ENCODE measurements around the gene FAM76B.

FAM76B gene

DNA sequence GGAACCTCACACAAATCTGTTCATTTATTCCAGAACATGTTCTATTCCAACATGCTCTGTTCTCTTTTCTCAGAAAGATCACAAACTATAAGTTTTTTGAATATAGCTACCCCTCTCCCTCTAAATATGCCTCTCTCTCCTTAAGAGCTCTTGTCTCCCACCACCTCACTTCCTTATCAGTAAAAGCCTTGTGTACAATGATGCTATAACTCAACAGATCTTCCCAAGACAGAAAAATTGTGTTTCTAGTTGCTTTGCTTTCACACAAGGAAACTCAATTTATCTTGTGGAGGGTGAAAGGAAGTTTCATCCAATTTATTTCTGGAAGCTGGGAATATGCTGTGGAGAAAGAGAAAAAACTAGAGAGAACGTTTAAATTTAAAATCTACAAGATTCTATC, 64.4 kb downstream of the FAM76B start:
- ATAC-seq = no peak
- TF ChIP-seq ISL1 (CRISPR knock-in tag; IDR thresholded peaks at IDR 0.05) (no peak), ZFP30 (CRISPR knock-in tag; IDR thresholded peaks at IDR 0.05) (no peak), ZNF565 (CRISPR knock-in tag; conservative IDR thresholded peaks at IDR 0.05; ENCODE audit: low read depth) (no peak), CSDC2 (CRISPR knock-in tag; IDR thresholded peaks at IDR 0.05) (no peak), ZNF70 (CRISPR knock-in tag; IDR thresholded peaks at IDR 0.05) (no peak), TCF4 (CRISPR knock-in tag; IDR thresholded peaks at IDR 0.05; ENCODE audit: borderline replicate concordance) (no peak), ZC3H10 (CRISPR knock-in tag; IDR thresholded peaks at IDR 0.05) (no peak), ZFP3 (CRISPR knock-in tag; IDR thresholded peaks at IDR 0.05) (no peak), OSR1 (CRISPR knock-in tag; IDR thresholded peaks at IDR 0.05) (no peak), BACH2 (CRISPR knock-in tag; IDR thresholded peaks at IDR 0.05; ENCODE audit: borderline replicate concordance) (no peak), RARB (CRISPR knock-in tag; IDR thresholded peaks at IDR 0.05) (no peak), ZNF8 (CRISPR knock-in tag; IDR thresholded peaks at IDR 0.05) (no peak)
- TF ChIP-seq, protein P1, sequence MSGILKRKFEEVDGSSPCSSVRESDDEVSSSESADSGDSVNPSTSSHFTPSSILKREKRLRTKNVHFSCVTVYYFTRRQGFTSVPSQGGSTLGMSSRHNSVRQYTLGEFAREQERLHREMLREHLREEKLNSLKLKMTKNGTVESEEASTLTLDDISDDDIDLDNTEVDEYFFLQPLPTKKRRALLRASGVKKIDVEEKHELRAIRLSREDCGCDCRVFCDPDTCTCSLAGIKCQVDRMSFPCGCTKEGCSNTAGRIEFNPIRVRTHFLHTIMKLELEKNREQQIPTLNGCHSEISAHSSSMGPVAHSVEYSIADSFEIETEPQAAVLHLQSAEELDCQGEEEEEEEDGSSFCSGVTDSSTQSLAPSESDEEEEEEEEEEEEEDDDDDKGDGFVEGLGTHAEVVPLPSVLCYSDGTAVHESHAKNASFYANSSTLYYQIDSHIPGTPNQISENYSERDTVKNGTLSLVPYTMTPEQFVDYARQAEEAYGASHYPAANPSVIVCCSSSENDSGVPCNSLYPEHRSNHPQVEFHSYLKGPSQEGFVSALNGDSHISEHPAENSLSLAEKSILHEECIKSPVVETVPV (CRISPR knock-in tag; IDR thresholded peaks at IDR 0.05) = no peak

DNA sequence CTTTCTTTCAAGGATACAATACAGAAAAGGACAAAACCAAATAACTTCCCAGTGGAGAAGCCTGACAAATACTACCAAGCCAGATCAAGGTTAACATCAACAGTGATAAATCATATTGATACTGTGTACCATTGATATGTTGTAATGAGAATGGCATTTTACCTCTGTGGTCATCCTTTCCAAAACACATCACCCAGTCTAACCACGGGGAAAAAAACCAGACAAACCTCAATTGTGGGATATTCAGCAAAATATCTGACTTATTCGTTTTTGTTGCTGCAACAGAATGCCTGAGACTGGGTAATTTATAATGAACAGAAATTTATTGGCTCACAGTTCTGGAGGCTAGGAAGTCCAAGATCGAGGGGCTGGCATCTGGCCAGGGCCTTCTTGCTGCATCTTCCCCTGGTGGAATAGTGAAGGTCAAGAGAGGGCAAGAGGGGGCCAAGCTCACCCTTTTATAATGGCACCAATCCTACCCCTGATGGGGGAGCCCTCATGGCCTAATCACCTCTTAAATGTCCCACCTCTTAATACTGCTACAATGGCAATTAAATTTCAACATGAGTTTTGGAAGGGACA, 66.1 kb downstream of the FAM76B start:
- TF ChIP-seq, protein P2, sequence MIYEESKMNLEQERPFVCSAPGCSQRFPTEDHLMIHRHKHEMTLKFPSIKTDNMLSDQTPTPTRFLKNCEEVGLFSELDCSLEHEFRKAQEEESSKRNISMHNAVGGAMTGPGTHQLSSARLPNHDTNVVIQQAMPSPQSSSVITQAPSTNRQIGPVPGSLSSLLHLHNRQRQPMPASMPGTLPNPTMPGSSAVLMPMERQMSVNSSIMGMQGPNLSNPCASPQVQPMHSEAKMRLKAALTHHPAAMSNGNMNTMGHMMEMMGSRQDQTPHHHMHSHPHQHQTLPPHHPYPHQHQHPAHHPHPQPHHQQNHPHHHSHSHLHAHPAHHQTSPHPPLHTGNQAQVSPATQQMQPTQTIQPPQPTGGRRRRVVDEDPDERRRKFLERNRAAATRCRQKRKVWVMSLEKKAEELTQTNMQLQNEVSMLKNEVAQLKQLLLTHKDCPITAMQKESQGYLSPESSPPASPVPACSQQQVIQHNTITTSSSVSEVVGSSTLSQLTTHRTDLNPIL (CRISPR knock-in tag; IDR thresholded peaks at IDR 0.05; ENCODE audit: low read depth) = no peak
- peak; percentile 53 for TF ChIP-seq ISL1 (CRISPR knock-in tag; IDR thresholded peaks at IDR 0.05)
- ATAC-seq = no peak

DNA sequence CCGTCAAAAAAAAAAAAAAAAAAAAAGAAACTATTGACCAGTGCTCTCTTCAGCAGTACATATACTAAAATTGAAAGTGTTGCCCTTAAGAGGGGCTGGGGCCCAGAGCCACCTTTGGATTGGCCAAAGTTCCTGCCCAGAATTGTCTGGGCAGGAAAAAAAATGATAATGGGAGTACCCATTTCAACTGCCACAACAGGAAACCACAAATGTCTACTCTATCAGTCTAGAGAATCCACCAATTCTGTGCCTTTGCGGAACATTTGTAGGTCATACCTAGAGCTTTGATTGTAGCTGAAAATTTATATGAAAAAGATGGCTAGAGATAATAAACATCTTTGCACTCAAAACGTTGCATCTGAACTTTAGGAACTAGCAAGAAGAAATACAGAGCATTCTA, 69.4 kb downstream of the FAM76B start:
- ATAC-seq = no peak
- TF ChIP-seq ZNF8 (CRISPR knock-in tag; IDR thresholded peaks at IDR 0.05) (no peak), PPARA (CRISPR knock-in tag; IDR thresholded peaks at IDR 0.05; ENCODE audit: borderline replicate concordance) (no peak), ESRRG (CRISPR knock-in tag; IDR thresholded peaks at IDR 0.05) (no peak), ISL1 (CRISPR knock-in tag; IDR thresholded peaks at IDR 0.05) (no peak), BACH2 (CRISPR knock-in tag; IDR thresholded peaks at IDR 0.05; ENCODE audit: borderline replicate concordance) (no peak), ARNTL (CRISPR knock-in tag; IDR thresholded peaks at IDR 0.05; ENCODE audit: borderline replicate concordance, low read depth) (no peak), ZFP30 (CRISPR knock-in tag; IDR thresholded peaks at IDR 0.05) (no peak), OSR1 (CRISPR knock-in tag; IDR thresholded peaks at IDR 0.05) (no peak)
- TF ChIP-seq, protein P3, sequence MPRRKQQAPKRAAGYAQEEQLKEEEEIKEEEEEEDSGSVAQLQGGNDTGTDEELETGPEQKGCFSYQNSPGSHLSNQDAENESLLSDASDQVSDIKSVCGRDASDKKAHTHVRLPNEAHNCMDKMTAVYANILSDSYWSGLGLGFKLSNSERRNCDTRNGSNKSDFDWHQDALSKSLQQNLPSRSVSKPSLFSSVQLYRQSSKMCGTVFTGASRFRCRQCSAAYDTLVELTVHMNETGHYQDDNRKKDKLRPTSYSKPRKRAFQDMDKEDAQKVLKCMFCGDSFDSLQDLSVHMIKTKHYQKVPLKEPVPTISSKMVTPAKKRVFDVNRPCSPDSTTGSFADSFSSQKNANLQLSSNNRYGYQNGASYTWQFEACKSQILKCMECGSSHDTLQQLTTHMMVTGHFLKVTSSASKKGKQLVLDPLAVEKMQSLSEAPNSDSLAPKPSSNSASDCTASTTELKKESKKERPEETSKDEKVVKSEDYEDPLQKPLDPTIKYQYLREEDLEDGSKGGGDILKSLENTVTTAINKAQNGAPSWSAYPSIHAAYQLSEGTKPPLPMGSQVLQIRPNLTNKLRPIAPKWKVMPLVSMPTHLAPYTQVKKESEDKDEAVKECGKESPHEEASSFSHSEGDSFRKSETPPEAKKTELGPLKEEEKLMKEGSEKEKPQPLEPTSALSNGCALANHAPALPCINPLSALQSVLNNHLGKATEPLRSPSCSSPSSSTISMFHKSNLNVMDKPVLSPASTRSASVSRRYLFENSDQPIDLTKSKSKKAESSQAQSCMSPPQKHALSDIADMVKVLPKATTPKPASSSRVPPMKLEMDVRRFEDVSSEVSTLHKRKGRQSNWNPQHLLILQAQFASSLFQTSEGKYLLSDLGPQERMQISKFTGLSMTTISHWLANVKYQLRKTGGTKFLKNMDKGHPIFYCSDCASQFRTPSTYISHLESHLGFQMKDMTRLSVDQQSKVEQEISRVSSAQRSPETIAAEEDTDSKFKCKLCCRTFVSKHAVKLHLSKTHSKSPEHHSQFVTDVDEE (CRISPR knock-in tag; IDR thresholded peaks at IDR 0.05) = no peak
- TF ChIP-seq, protein P2 (CRISPR knock-in tag; IDR thresholded peaks at IDR 0.05; ENCODE audit: low read depth) = no peak
- TF ChIP-seq, protein P4, sequence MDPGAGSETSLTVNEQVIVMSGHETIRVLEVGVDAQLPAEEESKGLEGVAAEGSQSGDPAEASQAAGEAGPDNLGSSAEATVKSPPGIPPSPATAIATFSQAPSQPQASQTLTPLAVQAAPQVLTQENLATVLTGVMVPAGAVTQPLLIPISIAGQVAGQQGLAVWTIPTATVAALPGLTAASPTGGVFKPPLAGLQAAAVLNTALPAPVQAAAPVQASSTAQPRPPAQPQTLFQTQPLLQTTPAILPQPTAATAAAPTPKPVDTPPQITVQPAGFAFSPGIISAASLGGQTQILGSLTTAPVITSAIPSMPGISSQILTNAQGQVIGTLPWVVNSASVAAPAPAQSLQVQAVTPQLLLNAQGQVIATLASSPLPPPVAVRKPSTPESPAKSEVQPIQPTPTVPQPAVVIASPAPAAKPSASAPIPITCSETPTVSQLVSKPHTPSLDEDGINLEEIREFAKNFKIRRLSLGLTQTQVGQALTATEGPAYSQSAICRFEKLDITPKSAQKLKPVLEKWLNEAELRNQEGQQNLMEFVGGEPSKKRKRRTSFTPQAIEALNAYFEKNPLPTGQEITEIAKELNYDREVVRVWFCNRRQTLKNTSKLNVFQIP (CRISPR knock-in tag; IDR thresholded peaks at IDR 0.05; ENCODE audit: borderline replicate concordance, low read depth) = no peak

All from SK-N-SH treated with all-trans-retinoic acid at 6 μM for 48 hours (cell line).